Measurements from ENCODE around the gene ZBTB14.

GRCh38 chr18:5276947-5277346, 18.6 kb downstream of the ZBTB14 start:
- TF ChIP-seq PATZ1 (CRISPR knock-in tag; IDR thresholded peaks at IDR 0.05; ENCODE audit: borderline replicate concordance): no peak
- no peak for TF ChIP-seq ZFP3 (CRISPR knock-in tag; IDR thresholded peaks at IDR 0.05)
- TF ChIP-seq GLIS3 (CRISPR knock-in tag; IDR thresholded peaks at IDR 0.05): no peak

All from SK-N-SH treated with all-trans-retinoic acid at 6 μM for 48 hours (cell line).